CD4-positive, alpha-beta T cell (primary cell): ENCODE measurements around the gene SARNP. TPM values are rescaled to one million over a fixed set of nuclear protein-coding genes. Genes with fewer than 3 reads are reported as not detected.

Experiments used
- ATAC-seq: fragments of 200-7000 bp; cut with Tn5 transposase; one replicate; pipeline ENCODE4 v1.10.0; 2022; ENCODE audit warnings: mild to moderate bottlenecking; ENCODE audit not compliant: poor library complexity
- CTCF ChIA-PET: fragments of 350-600 bp; sonication (Branson Sonifier 250); formaldehyde crosslinking; loops from one replicate; lab custom pipeline; 2021; ENCODE audit warnings: antibody characterized with exemption, inconsistent platforms; lab: Charles Lee
- POLR2A ChIA-PET: fragments of 350-600 bp; sonication (Branson Sonifier 250); formaldehyde crosslinking; loops from one replicate; lab custom pipeline; 2021; ENCODE audit warnings: antibody characterized with exemption, inconsistent platforms; lab: Charles Lee
- DNase-seq, 14 experiments: peaks; one replicate each; pipeline ENCODE4 v3.0.0-alpha.2; 2013 to 2020; ENCODE audit warnings: mixed read lengths in 2 of 14
- H3K27ac ChIP-seq, 2 donors: one replicate each; pipeline versions ENCODE4 v1.5.1 to v1.7.0; 2013; ENCODE audit warnings: low read length in 2 of 2, low read depth in 1 of 2, mild to moderate bottlenecking in 1 of 2
- H3K27me3 ChIP-seq, 2 experiments: 1 replicate in 1 of 2; 2 replicates in 1 of 2; pipeline versions ENCODE4 v1.6.1 to v1.7.0; 2013; ENCODE audit warnings: low read length in 2 of 2, control low read depth in 1 of 2, mild to moderate bottlenecking in 1 of 2, moderate library complexity in 1 of 2; ENCODE audit not compliant: insufficient read depth in 2 of 2, control insufficient read depth in 1 of 2
- H3K36me3 ChIP-seq: one replicate; pipeline ENCODE4 v1.6.1; 2013; ENCODE audit warnings: low read length, control low read depth; ENCODE audit not compliant: insufficient read depth
- H3K4me1 ChIP-seq: one replicate; pipeline ENCODE4 v1.6.1; 2013; ENCODE audit warnings: low read length, control low read depth; ENCODE audit not compliant: insufficient read depth
- H3K4me3 ChIP-seq: one replicate; pipeline ENCODE4 v1.5.1; 2013; ENCODE audit warnings: mild to moderate bottlenecking, low read length, moderate library complexity
- H3K9me3 ChIP-seq, 2 experiments: 1 replicate in 1 of 2; 2 replicates in 1 of 2; pipeline versions ENCODE4 v1.6.1 to v1.7.0; 2013; ENCODE audit warnings: low read length in 2 of 2, mild to moderate bottlenecking in 2 of 2, control low read depth in 1 of 2, moderate library complexity in 1 of 2; ENCODE audit not compliant: control insufficient read depth in 1 of 2, insufficient read depth in 1 of 2
- H3K27ac Mint-ChIP-seq: one replicate; pipeline ENCODE4 v1.8.0; 2020; ENCODE audit warnings: mixed read lengths
- H3K27me3 Mint-ChIP-seq: one replicate; pipeline ENCODE4 v1.8.0; 2021; ENCODE audit warnings: mixed read lengths
- H3K36me3 Mint-ChIP-seq: one replicate; pipeline ENCODE4 v1.8.0; 2021; ENCODE audit warnings: low read depth, mixed read lengths
- H3K4me1 Mint-ChIP-seq: one replicate; pipeline ENCODE4 v1.8.0; 2021; ENCODE audit warnings: low read depth, mixed read lengths
- H3K4me3 Mint-ChIP-seq: one replicate; pipeline ENCODE4 v1.8.0; 2020; ENCODE audit warnings: mild to moderate bottlenecking, mixed read lengths
- H3K9me3 Mint-ChIP-seq: one replicate; pipeline ENCODE4 v1.8.0; 2020; ENCODE audit warnings: mixed read lengths
- intact Hi-C, 2 experiments: fragments of 100-400 bp; cut with DNase I in 1 of 2; cut with micrococcal nuclease in 1 of 2; formaldehyde crosslinking; loops; one replicate each; pipeline versions ENCODE4 v1.15.1 to v1.9.0; 2023 to 2025; cut with DNase I, micrococcal nuclease
- total RNA-seq, 174 experiments: library from RNA in 2 of 174; stranded (reverse) in 2 of 174; gene quantifications; one replicate each; pipeline ENCODE4 v1.2.3 and lab custom pipeline; 2021 to 2026
- TF ChIP-seq, protein P1 (sequence below): fragments of 200-600 bp; IDR thresholded peaks from one replicate; pipeline ENCODE4 v1.8.0; 2022; ENCODE audit warnings: antibody characterized with exemption, mild to moderate bottlenecking

SARNP gene
- total RNA-seq, 2 experiments from 2014 or later, result 38.2 to 38.6 TPM

DNA sequence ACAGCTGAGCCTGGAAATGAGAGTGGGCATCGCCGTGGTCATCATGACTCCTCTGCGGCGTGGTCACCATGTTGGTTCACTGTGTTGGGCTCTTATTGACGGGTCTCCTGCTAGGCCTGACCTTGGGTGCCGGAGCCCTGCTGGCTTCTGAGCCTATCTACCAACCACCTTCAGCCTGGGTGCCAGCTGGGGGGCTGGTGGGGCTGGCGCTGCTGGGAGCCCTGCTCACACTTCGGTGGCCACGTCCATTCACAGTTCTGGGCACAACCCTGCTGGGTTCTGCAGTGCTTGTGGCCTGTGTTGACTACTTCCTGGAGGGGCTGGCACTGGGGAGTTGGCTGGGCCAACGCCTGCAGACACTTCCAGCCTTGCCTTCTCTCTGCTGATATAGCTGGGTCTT, 15.5 kb upstream of the SARNP start:
- no peaks in the 10 kb centered on the region for H3K9me3 Mint-ChIP-seq
- H3K4me3 Mint-ChIP-seq, result peak overlapping the region; percentile 100
- intact Hi-C loops, result no loop called here
- H3K4me1 ChIP-seq, result peaks cover 29% of the 10 kb centered on the region
- no peak overlapping the region for H3K27ac ChIP-seq
- H3K27me3 ChIP-seq, result no peaks in the 10 kb centered on the region
- H3K36me3 Mint-ChIP-seq, result peaks cover 22% of the 10 kb centered on the region
- H3K4me3 ChIP-seq, result no peak overlapping the region
- POLR2A ChIA-PET, result interaction anchor here (5.1 kb wide), 1 partner anchor 96 kb away, joined by 159 read pairs; the partner anchor contains the start of genes DGKA and PYM1
- peak overlapping the region; percentile 49 for H3K27ac Mint-ChIP-seq
- H3K9me3 ChIP-seq, result no peaks in the 10 kb centered on the region
- no peaks in the 10 kb centered on the region for H3K36me3 ChIP-seq
- CTCF ChIA-PET, result interaction anchor here (1.8 kb wide), 1 partner anchor 107 kb away, joined by 3 read pairs; no protein-coding TSS in a partner anchor
- TF ChIP-seq, protein P1, sequence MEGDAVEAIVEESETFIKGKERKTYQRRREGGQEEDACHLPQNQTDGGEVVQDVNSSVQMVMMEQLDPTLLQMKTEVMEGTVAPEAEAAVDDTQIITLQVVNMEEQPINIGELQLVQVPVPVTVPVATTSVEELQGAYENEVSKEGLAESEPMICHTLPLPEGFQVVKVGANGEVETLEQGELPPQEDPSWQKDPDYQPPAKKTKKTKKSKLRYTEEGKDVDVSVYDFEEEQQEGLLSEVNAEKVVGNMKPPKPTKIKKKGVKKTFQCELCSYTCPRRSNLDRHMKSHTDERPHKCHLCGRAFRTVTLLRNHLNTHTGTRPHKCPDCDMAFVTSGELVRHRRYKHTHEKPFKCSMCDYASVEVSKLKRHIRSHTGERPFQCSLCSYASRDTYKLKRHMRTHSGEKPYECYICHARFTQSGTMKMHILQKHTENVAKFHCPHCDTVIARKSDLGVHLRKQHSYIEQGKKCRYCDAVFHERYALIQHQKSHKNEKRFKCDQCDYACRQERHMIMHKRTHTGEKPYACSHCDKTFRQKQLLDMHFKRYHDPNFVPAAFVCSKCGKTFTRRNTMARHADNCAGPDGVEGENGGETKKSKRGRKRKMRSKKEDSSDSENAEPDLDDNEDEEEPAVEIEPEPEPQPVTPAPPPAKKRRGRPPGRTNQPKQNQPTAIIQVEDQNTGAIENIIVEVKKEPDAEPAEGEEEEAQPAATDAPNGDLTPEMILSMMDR, result no peak
- no peaks in the 10 kb centered on the region for H3K27me3 Mint-ChIP-seq
- no peak for DNase-seq
- no peak for ATAC-seq
- peaks cover 49% of the 10 kb centered on the region for H3K4me1 Mint-ChIP-seq

DNA sequence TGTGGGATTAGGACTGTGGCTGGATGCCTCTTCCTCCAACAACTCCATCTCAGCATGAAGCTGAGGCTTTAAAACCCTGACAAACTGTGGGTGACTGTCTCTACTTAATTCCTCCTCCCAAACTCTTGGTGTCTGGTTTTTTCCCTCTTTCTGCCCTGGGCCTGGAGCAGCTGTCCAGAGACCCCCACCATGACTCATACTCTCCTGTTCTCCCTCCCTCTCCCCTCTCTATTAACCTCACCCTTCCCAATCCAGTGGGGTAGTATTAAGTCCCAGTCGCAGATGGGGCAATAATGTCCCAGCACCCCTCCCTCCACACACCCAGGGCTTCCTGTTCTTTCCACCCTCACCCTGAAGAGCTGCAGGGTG, 13.9 kb upstream of the SARNP start:
- H3K4me1 ChIP-seq, result peaks cover 45% of the 10 kb centered on the region
- intact Hi-C loops, result loop anchor here in 1 of 2 experiments (2.0 kb wide), 1 partner anchor 95 kb away; the partner anchor contains the start of gene PYM1
- no peaks in the 10 kb centered on the region for H3K9me3 ChIP-seq
- no peak overlapping the region for H3K27ac ChIP-seq
- H3K4me1 Mint-ChIP-seq, result peaks cover 55% of the 10 kb centered on the region
- H3K4me3 ChIP-seq, result peak overlapping the region; percentile 98
- H3K27ac Mint-ChIP-seq, result peak overlapping the region; percentile 88
- no peaks in the 10 kb centered on the region for H3K36me3 ChIP-seq
- no peaks in the 10 kb centered on the region for H3K9me3 Mint-ChIP-seq
- no peaks in the 10 kb centered on the region for H3K27me3 Mint-ChIP-seq
- H3K4me3 Mint-ChIP-seq, result peak overlapping the region; percentile 100
- DNase-seq, result no peak
- no peaks in the 10 kb centered on the region for H3K27me3 ChIP-seq
- POLR2A ChIA-PET, result interaction anchor here (0.5 to 5.1 kb wide), 10 partner anchors 12 to 272 kb away, joined by 3 to 180 read pairs (median 12); partner anchors contain the start of genes BLOC1S1, CD63, DGKA and GDF11
- TF ChIP-seq, protein P1, result no peak
- H3K36me3 Mint-ChIP-seq, result peaks cover 22% of the 10 kb centered on the region
- CTCF ChIA-PET, result interaction anchor here (2.5 kb wide), 2 partner anchors 99 to 109 kb away, joined by 7 to 13 read pairs; no protein-coding TSS in a partner anchor
- ATAC-seq, result no peak

DNA sequence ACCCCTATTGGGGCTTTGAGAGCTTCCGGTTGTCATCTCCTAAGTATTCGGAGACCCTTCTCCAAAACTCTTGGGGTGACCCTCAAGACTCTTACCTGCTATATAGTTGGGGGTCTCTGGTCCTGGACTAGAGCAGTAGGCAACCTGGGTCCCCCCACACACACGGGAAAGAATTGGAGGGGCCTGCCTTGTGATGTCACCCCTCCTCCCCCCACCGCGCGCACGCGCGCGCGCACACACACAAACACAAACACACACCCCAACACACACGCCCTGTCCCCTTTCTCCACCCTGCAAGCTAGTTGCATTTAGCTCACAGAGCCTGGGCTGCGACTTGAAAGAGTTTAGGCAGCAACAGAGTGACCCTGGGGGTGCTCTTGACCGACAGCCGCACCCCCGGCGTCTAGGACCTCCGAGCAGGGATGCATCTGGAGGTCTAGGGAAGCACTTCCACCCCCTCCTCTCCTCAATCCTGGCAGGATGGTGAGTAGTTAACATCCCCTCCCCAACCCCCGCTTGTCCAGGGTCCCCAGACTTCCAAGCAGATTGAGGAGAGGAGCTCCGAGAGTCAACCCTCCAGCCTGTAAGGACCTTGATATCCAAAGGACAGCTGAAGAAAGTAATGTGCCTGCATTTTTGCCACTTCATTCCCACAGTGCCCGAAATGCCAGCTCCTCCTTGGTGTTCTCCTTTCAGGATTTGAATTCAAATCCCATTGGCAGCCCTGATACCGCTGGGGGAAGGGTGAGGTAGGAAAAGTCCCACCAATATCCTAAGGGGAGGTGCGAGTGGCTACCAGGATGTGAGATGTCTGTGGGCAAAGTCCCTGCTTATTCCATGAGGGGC, 13.3 kb upstream of the SARNP start:
- Histone ChIP-seq H3K27ac (peak overlapping the region; percentile 52 to 70), H3K4me3 (peak overlapping the region; percentile 98), H3K27me3 (no peaks in the 10 kb centered on the region), H3K36me3 (peaks cover 2% of the 10 kb centered on the region), H3K4me1 (peaks cover 51% of the 10 kb centered on the region), H3K9me3 (no peaks in the 10 kb centered on the region)
- H3K4me1 Mint-ChIP-seq, result peaks cover 54% of the 10 kb centered on the region
- ATAC-seq (no peak), DNase-seq (peak; percentile 27 to 67 (median 52))
- H3K27me3 Mint-ChIP-seq, result no peaks in the 10 kb centered on the region
- intact Hi-C loops, result loop anchor here in 1 of 2 experiments (2.0 kb wide), 1 partner anchor 96 kb away; the partner anchor contains the start of gene PYM1
- peak overlapping the region; percentile 100 for H3K4me3 Mint-ChIP-seq
- POLR2A ChIA-PET, result interaction anchor here (0.8 to 5.1 kb wide), 18 partner anchors 12 to 798 kb away, joined by 3 to 180 read pairs (median 8); partner anchors contain the start of genes BLOC1S1, CD63, DGKA and GDF11
- H3K9me3 Mint-ChIP-seq, result no peaks in the 10 kb centered on the region
- H3K27ac Mint-ChIP-seq, result peak overlapping the region; percentile 88
- CTCF ChIA-PET, result interaction anchor here (1.6 to 2.5 kb wide), 5 partner anchors 10 to 109 kb away, joined by 4 to 13 read pairs (median 7); partner anchors contain the start of genes PYM1 and SARNP
- peaks cover 24% of the 10 kb centered on the region for H3K36me3 Mint-ChIP-seq
- TF ChIP-seq, protein P1, result no peak
